ENCODE measurements around the gene SH2D3C. TPM values are rescaled to one million over a fixed set of nuclear protein-coding genes. Genes with fewer than 3 reads are reported as not detected.

The SH2D3C gene
- total and polyA plus RNA-seq, 2 of the 4 experiments (the other 2 are of a cell fraction), result under 0.01 to 0.24 TPM

DNA sequence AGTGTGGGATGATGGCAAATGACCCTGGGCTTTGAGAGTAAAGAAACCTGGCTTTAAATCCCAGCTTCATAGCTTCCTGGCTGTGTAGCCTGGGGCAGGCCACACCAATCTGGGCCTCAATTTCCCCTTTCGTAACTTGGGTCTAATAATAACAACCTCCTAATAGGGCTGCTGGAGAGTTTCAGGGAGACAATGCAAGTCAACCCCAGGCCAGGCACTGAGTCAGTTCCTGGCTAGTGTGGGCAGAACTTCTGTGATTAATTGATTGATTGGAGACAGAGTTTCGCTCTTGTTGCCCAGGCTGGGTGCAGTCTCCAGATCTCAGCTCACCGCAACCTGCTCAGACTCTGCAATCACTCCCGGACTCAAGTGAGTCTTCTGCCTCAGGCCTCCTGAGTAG, 3.3 kb upstream of the SH2D3C start:
- H3K4me1 ChIP-seq (ENCODE audit: control insufficient read depth, insufficient read depth, low read length), result no peaks in the 10 kb centered on the region
- no peak overlapping the region for H3K4ac ChIP-seq (ENCODE audit: low read depth, low read length)
- no TSS peak for BruUV-seq (replicated peaks)
- no peak overlapping the region for H2BK20ac ChIP-seq (ENCODE audit: low read depth, low read length)
- no peak for ATAC-seq (ENCODE audit: low read depth)
- CTCF ChIA-PET, result no interaction called here
- H4K20me1 ChIP-seq (ENCODE audit: insufficient read depth, low read length), result peaks cover 9% of the 10 kb centered on the region
- dilution Hi-C loops (cut with HindIII; ENCODE audit: low sequenced_read_pairs, unreplicated experiment) (no loop called here), intact Hi-C loops (cut with micrococcal nuclease) (no loop called here), in situ Hi-C loops (cut with MboI; ENCODE audit: low sequenced_read_pairs) (loop anchor here (5.0 kb wide), 1 partner anchor 45 kb away; the partner anchor contains the start of gene TOR2A)
- no peak overlapping the region for H2BK120ac ChIP-seq (ENCODE audit: low read depth, low read length)
- H3K9me3 ChIP-seq (ENCODE audit: control insufficient read depth, insufficient read depth, low read length), result no peaks in the 10 kb centered on the region
- TF ChIP-seq, protein P1, sequence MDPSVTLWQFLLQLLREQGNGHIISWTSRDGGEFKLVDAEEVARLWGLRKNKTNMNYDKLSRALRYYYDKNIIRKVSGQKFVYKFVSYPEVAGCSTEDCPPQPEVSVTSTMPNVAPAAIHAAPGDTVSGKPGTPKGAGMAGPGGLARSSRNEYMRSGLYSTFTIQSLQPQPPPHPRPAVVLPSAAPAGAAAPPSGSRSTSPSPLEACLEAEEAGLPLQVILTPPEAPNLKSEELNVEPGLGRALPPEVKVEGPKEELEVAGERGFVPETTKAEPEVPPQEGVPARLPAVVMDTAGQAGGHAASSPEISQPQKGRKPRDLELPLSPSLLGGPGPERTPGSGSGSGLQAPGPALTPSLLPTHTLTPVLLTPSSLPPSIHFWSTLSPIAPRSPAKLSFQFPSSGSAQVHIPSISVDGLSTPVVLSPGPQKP (IDR thresholded peaks at IDR 0.05; ENCODE audit: borderline replicate concordance, low read depth, low read length), result no peak
- TF ChIP-seq CHD1 (IDR thresholded peaks at IDR 0.05; ENCODE audit: low read depth, low read length), result no peak
- TF ChIP-seq NFE2L2 (IDR thresholded peaks at IDR 0.05; ENCODE audit: low read depth, low read length), result no peak
- TF ChIP-seq, protein P2, sequence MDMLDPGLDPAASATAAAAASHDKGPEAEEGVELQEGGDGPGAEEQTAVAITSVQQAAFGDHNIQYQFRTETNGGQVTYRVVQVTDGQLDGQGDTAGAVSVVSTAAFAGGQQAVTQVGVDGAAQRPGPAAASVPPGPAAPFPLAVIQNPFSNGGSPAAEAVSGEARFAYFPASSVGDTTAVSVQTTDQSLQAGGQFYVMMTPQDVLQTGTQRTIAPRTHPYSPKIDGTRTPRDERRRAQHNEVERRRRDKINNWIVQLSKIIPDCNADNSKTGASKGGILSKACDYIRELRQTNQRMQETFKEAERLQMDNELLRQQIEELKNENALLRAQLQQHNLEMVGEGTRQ (IDR thresholded peaks at IDR 0.05; ENCODE audit: low read depth, low read length), result no peak
- no peak for TF ChIP-seq RAD21 (IDR thresholded peaks at IDR 0.05; ENCODE audit: low read length)
- no peak for TF ChIP-seq RFX5 (IDR thresholded peaks at IDR 0.05; ENCODE audit: low read depth, low read length)
- no peak for TF ChIP-seq CEBPB (IDR thresholded peaks at IDR 0.05; ENCODE audit: low read depth, low read length)
- no peak for TF ChIP-seq RCOR1 (IDR thresholded peaks at IDR 0.05; ENCODE audit: insufficient replicate concordance, low read length)
- WGBS, 2 experiments (ENCODE audit: extremely low coverage in 2 of 2, insufficient read length in 1 of 2), result 83% methylated on average over 1 of the region's 4 CpGs; no CpG with 5 or more reads in 1 of the 2 experiments
- no peak overlapping the region for H3K4me2 ChIP-seq (ENCODE audit: low read depth, low read length)
- H3K27me3 ChIP-seq (ENCODE audit: control insufficient read depth, insufficient read depth, low read length), result peaks cover 3% of the 10 kb centered on the region; the same call in 1 of the 2 replicates
- H2AFZ ChIP-seq (replicated peaks; ENCODE audit: low read length, poor library complexity), result no peak overlapping the region
- H4K5ac ChIP-seq (ENCODE audit: low read depth, low read length), result no peak overlapping the region
- H2AK9ac ChIP-seq (replicated peaks; ENCODE audit: low read depth, low read length, poor library complexity), result no peak overlapping the region
- no peak for DNase-seq
- H3K18ac ChIP-seq (ENCODE audit: low read depth, low read length), result no peak overlapping the region
- POLR2A ChIA-PET (ENCODE audit: unreplicated experiment), result no interaction called here
- H3K56ac ChIP-seq (ENCODE audit: extremely low read depth, insufficient read depth, low read length), result no peak overlapping the region
- H4K8ac ChIP-seq (ENCODE audit: low read depth in 2 of 2, low read length in 2 of 2), result no peak overlapping the region
- no peak overlapping the region for H3K9ac ChIP-seq (ENCODE audit: low read depth, low read length)
- H2BK15ac ChIP-seq (ENCODE audit: low read depth, low read length), result no peak overlapping the region
- H3K79me1 ChIP-seq (ENCODE audit: low read depth in 1 of 2, low read length in 2 of 2), result 0 out of 4 replicates have a peak, but pooled peaks cover 0 to 8% of the 10 kb centered on the region in 2 experiments
- no peak overlapping the region for H3K27ac ChIP-seq (ENCODE audit: insufficient read depth, low read length)
- no peaks in the 10 kb centered on the region for H3K36me3 ChIP-seq (ENCODE audit: control insufficient read depth, insufficient read depth, low read length)
- H3K14ac ChIP-seq (replicated peaks; ENCODE audit: low read depth, low read length), result no peak overlapping the region
- H3K9me1 ChIP-seq (ENCODE audit: insufficient read depth, low read length), result no peaks in the 10 kb centered on the region
- no peak overlapping the region for H2BK5ac ChIP-seq (ENCODE audit: low read depth, low read length, poor library complexity, severe bottlenecking)
- no peak overlapping the region for H2AK5ac ChIP-seq (ENCODE audit: low read depth, low read length)
- no peak overlapping the region for H4K91ac ChIP-seq (ENCODE audit: insufficient read depth, low read depth, low read length)
- H3K23ac ChIP-seq (ENCODE audit: low read depth, low read length), result no peak overlapping the region
- H3K4me3 ChIP-seq (ENCODE audit: insufficient read depth, low read depth, low read length), result no peak overlapping the region

Measured in IMR-90 (cell line).